Renal pelvis (tissue), 12 donors: ENCODE measurements around the gene ZNF582. TPM values are rescaled to one million over a fixed set of nuclear protein-coding genes. Genes with fewer than 3 reads are reported as not detected.

Experiments
- DNase-seq: peaks from one replicate; pipeline ENCODE4 v3.0.0-alpha.2; 2013
- long read RNA-seq, 16 experiments: transcript quantifications; one replicate each; lab custom pipeline, GENCODE V29; 2026
- polyA plus RNA-seq, 3 donors: library from polyadenylated mRNA; unstranded; fragments of 120-200 nt; gene quantifications; one replicate each; pipeline ENCODE4 v1.2.1, GENCODE V29; 2013; ENCODE audit not compliant: insufficient read length in 3 of 3

The ZNF582 gene
- polyA plus RNA-seq, result 10 to 100 TPM in 2 of 3 donors, 1 to 10 TPM in 1; 9.2 to 16.5 (median 10.8) TPM
- long read RNA-seq, donor 1, partial matches to known transcripts, result 0 of 2 reads
- long read RNA-seq, donor 1, other reads (novel, unspliced or antisense), result 0 of 2 reads
- long read RNA-seq, donor 2, transcript ZNF582-202 (5 exons, 2,053 nt), result major isoform, 5 of 17 reads
- long read RNA-seq, donor 2, partial matches to known transcripts, result 9 of 17 reads
- long read RNA-seq, donor 2, other reads (novel, unspliced or antisense), result 0 of 17 reads
- long read RNA-seq, donor 3, partial matches to known transcripts, result 0 of 2 reads
- long read RNA-seq, donor 3, other reads (novel, unspliced or antisense), result 0 of 2 reads
- long read RNA-seq, donor 4, partial matches to known transcripts, result 0 of 2 reads
- long read RNA-seq, donor 4, other reads (novel, unspliced or antisense), result 0 of 2 reads
- long read RNA-seq, donor 5, partial matches to known transcripts, result 0 of 1 reads
- long read RNA-seq, donor 5, other reads (novel, unspliced or antisense), result 0 of 1 reads
- long read RNA-seq, donor 6, partial matches to known transcripts, result 0 of 2 reads
- long read RNA-seq, donor 6, other reads (novel, unspliced or antisense), result 0 of 2 reads
- long read RNA-seq, donor 7, partial matches to known transcripts, result 19 of 27 reads
- long read RNA-seq, donor 7, other reads (novel, unspliced or antisense), result 5 of 27 reads
- long read RNA-seq, donor 8, partial matches to known transcripts, result 0 of 6 reads
- long read RNA-seq, donor 8, other reads (novel, unspliced or antisense), result 5 of 6 reads
- long read RNA-seq, donor 9, partial matches to known transcripts, result 0 of 11 reads
- long read RNA-seq, donor 9, other reads (novel, unspliced or antisense), result 8 of 11 reads
- long read RNA-seq, donor 10, partial matches to known transcripts, result 0 of 10 reads
- long read RNA-seq, donor 10, other reads (novel, unspliced or antisense), result 6 of 10 reads
- long read RNA-seq, donor 11, transcript ZNF582-202 (5 exons, 2,053 nt), result major isoform, 6 of 26 reads
- long read RNA-seq, donor 11, partial matches to known transcripts, result 20 of 26 reads
- long read RNA-seq, donor 11, other reads (novel, unspliced or antisense), result 0 of 26 reads
- long read RNA-seq, donor 12, partial matches to known transcripts, result 39 of 43 reads
- long read RNA-seq, donor 12, other reads (novel, unspliced or antisense), result 0 of 43 reads
- long read RNA-seq, donor 13, result 0 reads
- long read RNA-seq, donor 14, partial matches to known transcripts, result 22 of 27 reads
- long read RNA-seq, donor 14, other reads (novel, unspliced or antisense), result 0 of 27 reads
- long read RNA-seq, donor 15, partial matches to known transcripts, result 27 of 45 reads
- long read RNA-seq, donor 15, other reads (novel, unspliced or antisense), result 13 of 45 reads
- long read RNA-seq, donor 16, partial matches to known transcripts, result 0 of 1 reads
- long read RNA-seq, donor 16, other reads (novel, unspliced or antisense), result 0 of 1 reads

GRCh38 chr19:56393119-56394012 lies at the start of gene ZNF582:
TSS of gene ZNF582 (minus strand) at chr19:56393534. CDS start at chr19:56391752, 1,782 bp downstream.
- peak; percentile 98 for DNase-seq

DNA sequence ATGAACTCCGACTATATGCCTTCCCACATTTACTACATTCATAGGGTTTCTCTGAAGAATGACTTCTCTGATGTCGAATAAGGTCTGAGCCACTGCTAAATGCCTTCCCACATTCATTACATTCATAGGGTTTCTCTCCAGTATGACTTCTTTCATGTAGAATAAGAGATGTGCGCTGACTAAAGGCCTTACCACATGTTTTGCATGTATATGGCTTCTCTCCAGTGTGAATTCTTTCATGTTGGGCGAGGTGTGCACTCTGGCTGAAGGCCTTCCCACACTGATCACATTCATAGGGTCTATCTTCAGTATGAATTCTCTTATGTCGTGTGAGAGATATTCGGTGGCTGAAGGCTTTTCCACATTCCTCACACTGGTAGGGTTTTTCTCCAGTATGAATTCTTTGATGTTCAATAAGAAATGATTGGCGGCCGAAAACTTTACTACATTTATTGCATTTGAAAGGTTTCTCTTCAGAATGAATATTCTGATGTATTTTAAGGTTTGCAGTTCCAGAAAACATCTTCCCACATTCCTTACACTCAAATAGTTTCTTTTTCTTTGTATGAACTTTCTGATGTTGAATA lies 48.0 kb upstream of the ZNF582 start:
- DNase-seq, result no peak

- no peak for DNase-seq
These were observed 30.6 kb upstream of the ZNF582 start for GRCh38 chr19:56423985-56424353.

DNA sequence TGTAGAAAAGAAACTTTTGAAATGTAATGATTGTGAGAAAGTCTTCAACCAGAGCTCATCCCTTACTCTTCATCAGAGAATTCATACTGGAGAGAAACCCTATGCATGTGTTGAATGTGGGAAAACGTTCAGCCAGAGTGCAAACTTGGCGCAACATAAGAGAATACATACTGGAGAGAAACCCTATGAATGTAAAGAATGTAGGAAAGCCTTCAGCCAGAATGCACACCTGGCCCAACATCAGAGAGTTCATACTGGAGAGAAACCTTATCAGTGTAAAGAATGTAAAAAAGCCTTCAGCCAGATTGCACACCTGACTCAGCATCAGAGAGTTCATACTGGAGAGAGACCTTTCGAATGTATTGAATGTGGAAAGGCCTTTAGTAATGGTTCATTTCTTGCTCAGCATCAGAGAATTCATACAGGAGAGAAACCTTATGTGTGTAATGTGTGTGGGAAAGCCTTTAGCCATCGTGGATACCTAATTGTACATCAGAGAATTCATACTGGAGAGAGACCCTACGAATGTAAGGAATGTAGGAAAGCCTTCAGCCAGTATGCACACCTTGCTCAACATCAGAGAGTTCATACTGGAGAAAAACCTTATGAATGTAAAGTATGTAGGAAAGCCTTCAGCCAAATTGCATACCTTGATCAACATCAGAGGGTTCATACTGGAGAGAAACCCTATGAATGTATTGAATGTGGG lies 30.1 kb upstream of the ZNF582 start:
- no peak for DNase-seq

DNA sequence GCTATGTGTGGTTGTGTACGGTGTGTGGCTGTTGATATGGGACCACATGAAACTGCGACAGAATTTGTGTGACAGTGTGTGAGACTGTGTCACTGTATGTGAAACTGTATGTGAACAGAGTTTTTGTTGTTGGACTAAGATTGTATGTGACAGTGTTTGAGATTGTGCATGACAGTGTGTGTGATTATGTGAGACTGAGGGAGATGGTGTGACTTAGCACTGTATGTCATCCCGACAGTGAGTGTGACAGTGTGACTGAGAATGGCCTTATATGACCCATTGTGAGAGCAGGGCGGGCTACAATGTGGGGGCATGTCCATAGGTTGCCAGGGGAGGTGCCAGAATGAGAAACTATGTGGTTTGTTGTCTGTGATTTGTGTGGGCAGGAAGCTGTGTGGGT lies 11.7 kb upstream of the ZNF582 start:
- DNase-seq, result no peak

- DNase-seq, result no peak
These were observed 11.3 kb upstream of the ZNF582 start for GRCh38 chr19:56404705-56405056.

DNA sequence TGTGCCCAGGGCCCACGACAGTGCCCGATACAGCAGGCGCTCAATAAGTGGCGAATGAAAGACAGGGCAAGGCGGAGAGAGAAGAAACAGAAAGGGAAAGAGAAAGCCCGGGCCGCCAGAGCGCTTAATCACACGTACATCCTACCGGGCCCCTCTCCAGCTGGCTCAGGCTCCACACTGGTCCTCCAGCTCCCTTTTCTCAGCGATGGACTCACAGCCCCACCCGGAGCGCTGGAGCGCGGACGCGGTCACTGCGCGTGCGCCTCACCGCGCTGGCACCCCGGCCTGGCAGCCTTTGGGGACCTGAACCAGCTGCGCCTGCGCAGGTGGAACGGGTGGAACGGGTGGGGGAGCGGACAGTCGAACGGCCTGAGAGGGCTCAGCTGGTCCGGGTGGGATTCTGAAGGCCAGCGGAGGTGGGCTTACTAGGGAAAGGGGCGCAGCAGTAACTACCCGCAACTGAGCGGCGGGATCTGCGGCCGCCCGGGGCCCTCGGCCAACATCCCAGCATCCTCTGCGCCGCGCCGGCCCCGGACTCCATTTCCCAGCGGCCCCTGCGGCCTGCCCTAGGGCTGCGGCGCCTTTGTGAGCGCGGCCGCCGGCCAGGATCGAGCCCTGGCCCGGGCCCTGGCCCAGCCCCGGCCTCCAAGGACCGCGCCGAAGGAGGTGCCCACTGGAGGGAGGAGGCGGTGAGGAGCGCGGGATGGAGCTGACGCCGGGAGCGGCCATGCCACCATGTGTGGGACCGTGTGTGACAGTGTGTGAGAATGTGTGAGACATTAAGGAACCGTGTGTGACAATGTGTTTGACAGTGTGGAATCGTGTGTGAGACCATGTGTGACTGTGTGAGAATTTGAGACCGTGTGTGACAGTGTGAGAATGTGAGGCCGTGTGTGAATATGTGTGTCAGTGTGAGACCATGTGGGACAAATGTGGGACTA lies 10.7 kb upstream of the ZNF582 start, which contains the start of gene ZNF583:
TSS of gene ZNF583 (plus strand) at position 569 of the 941 bp plus-strand sequence. CDS start 2,783 bp downstream, outside the sequence.
- DNase-seq, result peak; percentile 93

GRCh38 chr19:56403261-56403660 lies 9.9 kb upstream of the ZNF582 start:
- no peak for DNase-seq

- DNase-seq, result no peak
These were observed 7.2 kb upstream of the ZNF582 start for GRCh38 chr19:56400485-56400884.

DNA sequence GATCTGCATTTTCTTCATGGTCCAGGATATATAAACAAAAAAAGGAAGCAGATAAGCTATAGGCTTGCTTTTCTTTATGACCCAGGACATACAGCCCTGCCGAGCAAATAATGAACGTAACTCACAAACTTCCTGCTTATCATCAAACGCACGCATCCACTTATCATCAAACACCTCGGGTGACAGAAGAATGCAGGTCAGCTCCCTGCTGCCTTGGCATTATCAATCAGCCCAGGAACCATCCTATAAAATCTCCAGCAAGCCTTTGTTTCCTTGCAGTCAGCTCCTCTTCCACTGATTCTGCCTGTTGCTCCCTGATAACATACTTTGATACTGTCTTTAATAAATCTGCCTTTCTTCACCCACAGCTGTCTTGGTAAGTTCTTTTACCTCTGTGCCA lies 5.5 kb upstream of the ZNF582 start:
- no peak for DNase-seq

GRCh38 chr19:56383826-56384605 lies 9.3 kb downstream of the ZNF582 start:
- no peak for DNase-seq

DNA sequence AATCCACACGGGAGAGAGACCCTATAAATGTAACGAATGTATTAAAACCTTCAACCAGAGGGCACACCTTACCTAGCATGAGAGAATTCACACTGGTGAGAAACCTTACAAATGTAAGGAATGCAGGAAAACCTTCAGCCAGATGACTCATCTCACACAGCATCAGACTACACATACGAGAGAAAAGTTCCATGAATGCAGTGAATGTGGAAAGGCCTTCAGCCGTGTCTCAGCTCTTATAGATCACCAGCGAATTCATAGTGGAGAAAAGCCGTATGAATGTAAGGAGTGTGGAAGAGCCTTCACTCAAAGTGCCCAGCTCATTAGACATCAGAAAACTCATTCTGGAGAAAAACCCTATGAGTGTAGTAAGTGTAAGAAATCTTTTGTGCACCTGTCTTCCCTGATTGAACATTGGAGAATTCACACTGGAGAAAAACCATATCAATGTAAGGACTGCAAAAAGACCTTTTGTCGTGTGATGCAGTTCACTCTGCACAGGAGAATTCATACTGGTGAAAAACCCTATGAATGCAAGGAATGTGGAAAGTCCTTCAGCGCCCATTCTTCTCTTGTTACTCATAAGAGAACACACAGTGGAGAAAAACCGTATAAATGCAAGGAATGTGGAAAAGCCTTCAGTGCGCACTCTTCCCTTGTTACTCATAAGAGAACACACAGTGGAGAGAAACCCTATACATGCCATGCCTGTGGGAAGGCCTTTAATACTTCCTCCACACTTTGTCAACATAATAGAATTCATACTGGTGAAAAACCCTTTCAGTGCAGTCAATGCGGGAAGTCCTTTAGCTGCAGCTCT lies 16.0 kb downstream of the ZNF582 start:
- no peak for DNase-seq

DNA sequence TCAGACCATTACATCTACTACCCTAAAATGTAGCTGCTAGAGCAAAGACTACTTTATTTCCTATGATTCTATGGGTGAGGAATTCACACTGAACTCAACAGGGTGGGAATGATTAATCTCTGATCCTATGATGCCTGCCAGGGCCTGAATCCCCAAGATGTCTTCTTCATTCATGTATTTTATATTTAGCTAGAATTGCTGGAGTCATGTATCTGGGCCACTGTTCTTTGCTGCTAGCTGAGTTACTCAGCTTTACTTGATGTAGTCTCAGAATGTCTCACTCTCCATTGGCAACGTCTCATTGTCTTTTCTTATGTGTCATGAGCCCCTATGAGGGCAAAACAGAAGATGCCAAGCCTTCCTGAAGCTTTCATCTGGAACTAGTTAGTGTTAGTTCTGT lies 21.1 kb downstream of the ZNF582 start:
- no peak for DNase-seq

GRCh38 chr19:56369886-56370676 lies 23.3 kb downstream of the ZNF582 start:
- no peak for DNase-seq
